Measurements from ENCODE around the gene ALPP. TPM values are rescaled to one million over a fixed set of nuclear protein-coding genes. Genes with fewer than 3 reads are reported as not detected.
"Not testable (repeated sequence)": the region's sequence is repeated elsewhere in the genome, so short reads cannot be mapped to it uniquely, and the experiment has no call there.

ALPP gene
- total RNA-seq, 2 experiments from 2014 or later: not detected

GRCh38 chr2:232418466-232419244 is 40.1 kb downstream of the ALPP start:
- ChIA-PET POLR2A (no interaction called here), CTCF (no interaction called here)

GRCh38 chr2:232419245-232420072 is 40.9 kb downstream of the ALPP start:
- CTCF ChIA-PET: no interaction called here

DNA sequence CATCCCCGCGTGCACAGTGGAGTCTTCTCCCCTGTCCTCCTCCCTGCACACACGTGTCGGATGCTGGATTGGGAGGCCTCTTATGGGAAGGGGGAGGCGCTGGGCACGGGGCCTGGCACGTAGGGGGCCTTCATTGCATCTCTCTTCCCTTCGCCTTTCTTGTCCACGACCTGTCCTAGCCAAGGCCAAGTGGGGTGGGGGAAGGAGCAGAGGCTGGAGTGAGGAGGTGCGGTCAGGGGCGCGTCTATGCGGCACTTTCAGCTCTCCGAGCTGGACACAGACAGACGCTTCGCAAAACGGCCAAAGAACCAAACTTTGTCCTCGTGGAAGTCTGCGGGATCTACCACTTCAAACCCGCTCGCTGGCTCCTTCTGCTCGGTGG is 41.5 kb downstream of the ALPP start:
- CTCF ChIA-PET: no interaction called here
- POLR2A ChIA-PET: no interaction called here

More at GRCh38 chr2:232419245-232420072, 40.9 kb downstream of the ALPP start:
- POLR2A ChIA-PET: no interaction called here

- ChIA-PET POLR2A (no interaction called here), CTCF (interaction anchor here (1.0 kb wide), 1 partner anchor 19 kb away, joined by 3 read pairs; no protein-coding TSS in a partner anchor)
These were observed 42.1 kb downstream of the ALPP start for GRCh38 chr2:232420463-232421188.

DNA sequence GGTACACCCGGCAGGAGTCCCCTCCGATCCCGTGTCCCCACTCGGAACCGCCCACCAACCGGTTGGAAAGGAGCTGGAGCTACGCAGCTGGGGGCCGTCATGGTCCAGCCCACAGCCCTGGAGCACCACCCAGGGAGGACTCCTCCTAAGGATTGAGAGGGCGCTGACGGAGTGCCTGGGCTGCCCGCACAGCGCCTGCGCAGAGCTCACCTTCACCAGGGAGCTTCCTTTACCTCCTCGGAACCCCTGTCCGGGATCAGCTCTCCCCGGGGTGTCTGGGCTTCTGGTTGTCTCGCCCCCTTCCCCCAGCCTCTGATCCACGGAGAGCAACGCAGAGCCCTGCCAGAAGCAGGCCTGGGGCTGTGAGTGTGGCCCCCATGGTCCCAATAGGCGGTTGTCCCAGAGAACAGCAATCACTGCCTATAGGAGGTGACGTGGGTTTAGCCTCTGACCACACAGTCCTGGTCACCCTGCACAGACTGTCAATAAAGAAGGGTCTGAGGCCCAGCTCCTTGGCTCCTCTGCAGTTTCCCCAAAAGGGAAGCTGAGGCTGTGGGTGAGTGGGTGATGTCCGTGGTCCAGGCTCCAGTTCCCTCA is 42.7 kb downstream of the ALPP start:
- POLR2A ChIA-PET: no interaction called here
- CTCF ChIA-PET: interaction anchor here (1.0 kb wide), 1 partner anchor 18 kb away, joined by 3 read pairs; no protein-coding TSS in a partner anchor

DNA sequence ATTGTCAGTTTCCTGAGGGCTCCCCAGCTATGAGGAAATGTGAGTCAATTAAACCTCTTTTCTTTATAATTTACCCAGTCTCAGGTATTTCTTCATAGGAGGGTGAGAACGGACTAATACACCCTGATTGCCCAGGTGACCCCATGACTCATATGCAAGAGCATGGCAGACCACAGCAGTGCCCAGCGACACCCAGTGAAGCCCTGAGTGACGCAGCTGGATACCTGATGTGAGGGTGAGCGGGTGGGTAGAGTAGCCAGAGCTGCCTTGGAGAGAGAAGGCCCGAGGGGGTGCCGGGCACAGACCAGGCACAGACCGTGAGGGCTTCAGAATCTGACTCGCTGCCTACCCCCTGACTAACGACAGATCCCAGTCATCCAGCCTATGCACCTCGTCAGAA is 43.5 kb downstream of the ALPP start:
- CTCF ChIA-PET: no interaction called here
- POLR2A ChIA-PET: no interaction called here

DNA sequence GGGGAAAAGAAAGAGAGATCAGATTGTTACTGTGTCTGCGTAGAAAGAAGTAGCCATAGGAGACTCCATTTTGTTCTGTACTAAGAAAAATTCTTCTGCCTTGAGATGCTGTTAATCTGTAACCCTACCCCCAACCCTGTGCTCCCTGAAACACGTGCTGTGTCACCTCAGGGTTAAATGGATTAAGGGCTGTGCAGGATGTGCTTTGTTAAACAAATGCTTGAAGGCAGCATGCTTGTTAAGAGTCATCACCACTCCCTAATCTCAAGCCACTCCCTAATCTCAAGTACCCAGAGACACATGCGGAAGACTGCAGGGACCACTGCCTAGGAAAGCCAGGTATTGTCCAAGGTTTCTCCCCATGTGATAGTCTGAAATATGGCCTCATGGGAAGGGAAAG is 44.4 kb downstream of the ALPP start:
- POLR2A ChIA-PET, CTCF ChIA-PET: not testable (repeated sequence)

DNA sequence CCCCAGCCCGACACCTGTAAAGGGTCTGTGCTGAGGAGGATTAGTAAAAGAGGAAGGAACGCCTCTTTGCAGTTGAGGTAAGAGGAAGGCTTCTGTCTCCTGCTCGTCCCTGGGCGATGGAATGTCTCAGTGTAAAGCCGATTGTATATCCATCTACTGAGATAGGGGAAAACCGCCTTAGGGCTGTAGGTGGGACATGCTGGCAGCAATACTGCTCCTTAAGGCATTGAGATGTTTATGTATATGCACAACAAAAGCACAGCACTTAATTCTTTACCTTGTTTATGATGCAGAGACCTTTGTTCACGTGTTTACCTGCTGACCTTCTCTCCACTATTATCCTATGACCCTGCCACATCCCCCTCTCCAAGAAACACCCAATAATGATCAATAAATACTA is 44.9 kb downstream of the ALPP start:
- POLR2A ChIA-PET: not testable (repeated sequence)

GRCh38 chr2:232431705-232432590 is 53.4 kb downstream of the ALPP start:
- ChIA-PET CTCF (no interaction called here), POLR2A (no interaction called here)

More for the DNA sequence above, 44.9 kb downstream of the ALPP start:
- CTCF ChIA-PET: not testable (repeated sequence)

Other genes starting within 250 kb of the ALPP start
- gene ALPG, start 28.1 kb downstream of the ALPP start, total RNA-seq: not detected
- not detected for gene ALPI, start 77.4 kb downstream of the ALPP start, total RNA-seq
- gene ECEL1, start 109.1 kb downstream of the ALPP start, total RNA-seq: under 1 TPM in 1 of 2 experiments, not detected in 1; 0.17 TPM
- not detected for gene PRSS56, start 141.6 kb downstream of the ALPP start, total RNA-seq
- not detected for gene CHRND, start 147.4 kb downstream of the ALPP start, total RNA-seq
- not detected for gene CHRNG, start 160.9 kb downstream of the ALPP start, total RNA-seq
- gene TIGD1, start 171.8 kb downstream of the ALPP start, total RNA-seq: 1 to 10 TPM; 6.2 to 6.3 TPM
- gene EIF4E2, start 171.9 kb downstream of the ALPP start, total RNA-seq: 10 to 100 TPM; 69.5 to 71.8 TPM